CD4-positive, alpha-beta T cell (primary cell): Measurements from ENCODE around the gene PCK2. TPM values are rescaled to one million over a fixed set of nuclear protein-coding genes. Genes with fewer than 3 reads are reported as not detected.

Source experiments
- ATAC-seq: fragments of 200-7000 bp; cut with Tn5 transposase; one replicate; pipeline ENCODE4 v1.10.0; 2022; ENCODE audit warnings: mild to moderate bottlenecking; ENCODE audit not compliant: poor library complexity
- CTCF ChIA-PET: fragments of 350-600 bp; sonication (Branson Sonifier 250); formaldehyde crosslinking; loops from one replicate; lab custom pipeline; 2021; ENCODE audit warnings: antibody characterized with exemption, inconsistent platforms; lab: Charles Lee
- POLR2A ChIA-PET: fragments of 350-600 bp; sonication (Branson Sonifier 250); formaldehyde crosslinking; loops from one replicate; lab custom pipeline; 2021; ENCODE audit warnings: antibody characterized with exemption, inconsistent platforms; lab: Charles Lee
- DNase-seq, 14 experiments: peaks; one replicate each; pipeline ENCODE4 v3.0.0-alpha.2; 2013 to 2020; ENCODE audit warnings: mixed read lengths in 2 of 14
- H3K27ac ChIP-seq, 2 donors: one replicate each; pipeline versions ENCODE4 v1.5.1 to v1.7.0; 2013; ENCODE audit warnings: low read length in 2 of 2, low read depth in 1 of 2, mild to moderate bottlenecking in 1 of 2
- H3K27me3 ChIP-seq, 2 experiments: 1 replicate in 1 of 2; 2 replicates in 1 of 2; pipeline versions ENCODE4 v1.6.1 to v1.7.0; 2013; ENCODE audit warnings: low read length in 2 of 2, control low read depth in 1 of 2, mild to moderate bottlenecking in 1 of 2, moderate library complexity in 1 of 2; ENCODE audit not compliant: insufficient read depth in 2 of 2, control insufficient read depth in 1 of 2
- H3K36me3 ChIP-seq: one replicate; pipeline ENCODE4 v1.6.1; 2013; ENCODE audit warnings: low read length, control low read depth; ENCODE audit not compliant: insufficient read depth
- H3K4me1 ChIP-seq: one replicate; pipeline ENCODE4 v1.6.1; 2013; ENCODE audit warnings: low read length, control low read depth; ENCODE audit not compliant: insufficient read depth
- H3K4me3 ChIP-seq: one replicate; pipeline ENCODE4 v1.5.1; 2013; ENCODE audit warnings: mild to moderate bottlenecking, low read length, moderate library complexity
- H3K9me3 ChIP-seq, 2 experiments: 1 replicate in 1 of 2; 2 replicates in 1 of 2; pipeline versions ENCODE4 v1.6.1 to v1.7.0; 2013; ENCODE audit warnings: low read length in 2 of 2, mild to moderate bottlenecking in 2 of 2, control low read depth in 1 of 2, moderate library complexity in 1 of 2; ENCODE audit not compliant: control insufficient read depth in 1 of 2, insufficient read depth in 1 of 2
- H3K27ac Mint-ChIP-seq: one replicate; pipeline ENCODE4 v1.8.0; 2020; ENCODE audit warnings: mixed read lengths
- H3K27me3 Mint-ChIP-seq: one replicate; pipeline ENCODE4 v1.8.0; 2021; ENCODE audit warnings: mixed read lengths
- H3K36me3 Mint-ChIP-seq: one replicate; pipeline ENCODE4 v1.8.0; 2021; ENCODE audit warnings: low read depth, mixed read lengths
- H3K4me1 Mint-ChIP-seq: one replicate; pipeline ENCODE4 v1.8.0; 2021; ENCODE audit warnings: low read depth, mixed read lengths
- H3K4me3 Mint-ChIP-seq: one replicate; pipeline ENCODE4 v1.8.0; 2020; ENCODE audit warnings: mild to moderate bottlenecking, mixed read lengths
- H3K9me3 Mint-ChIP-seq: one replicate; pipeline ENCODE4 v1.8.0; 2020; ENCODE audit warnings: mixed read lengths
- intact Hi-C, 2 experiments: fragments of 100-400 bp; cut with DNase I in 1 of 2; cut with micrococcal nuclease in 1 of 2; formaldehyde crosslinking; loops; one replicate each; pipeline versions ENCODE4 v1.15.1 to v1.9.0; 2023 to 2025; cut with DNase I, micrococcal nuclease
- total RNA-seq, 174 experiments: library from RNA in 2 of 174; stranded (reverse) in 2 of 174; gene quantifications; one replicate each; pipeline ENCODE4 v1.2.3 and lab custom pipeline; 2021 to 2026
- TF ChIP-seq, protein P1 (sequence below): fragments of 200-600 bp; IDR thresholded peaks from one replicate; pipeline ENCODE4 v1.8.0; 2022; ENCODE audit warnings: antibody characterized with exemption, mild to moderate bottlenecking

The PCK2 gene
- total RNA-seq, 2 experiments from 2014 or later: 5.2 to 7.4 TPM

DNA sequence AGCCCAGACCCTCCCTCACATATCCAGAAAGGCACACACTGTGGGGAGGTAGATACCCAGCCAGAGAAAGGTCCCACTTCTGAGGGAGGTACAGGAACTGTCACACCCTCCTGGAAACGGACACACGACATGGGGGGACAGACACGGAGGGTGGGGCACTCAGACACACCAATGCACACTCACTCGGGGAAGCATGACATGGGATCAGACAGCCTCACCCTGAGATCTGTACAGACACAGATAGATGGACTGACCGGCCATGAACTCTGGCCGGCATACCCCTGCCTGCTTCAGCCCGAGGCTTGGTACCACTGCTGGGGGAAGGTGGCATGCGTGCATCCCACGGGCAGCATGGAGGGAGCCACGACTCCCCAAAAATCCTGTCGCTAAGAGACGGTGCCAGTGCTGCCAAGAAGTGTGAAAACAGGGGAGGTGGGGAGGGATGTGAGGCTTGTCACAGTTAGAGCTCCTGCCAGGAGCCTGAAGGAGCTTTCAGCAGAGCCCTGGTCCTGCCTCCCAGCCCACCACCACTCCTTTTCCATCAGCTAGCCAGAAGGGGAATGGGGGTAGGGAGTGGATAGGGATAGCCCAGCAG is 22.2 kb upstream of the PCK2 start:
- ChIA-PET CTCF (no interaction called here), POLR2A (no interaction called here)
- intact Hi-C loops: no loop called here
- Histone ChIP-seq H3K4me1 (no peaks in the 10 kb centered on the region), H3K27ac (no peak overlapping the region), H3K4me3 (no peak overlapping the region), H3K36me3 (no peaks in the 10 kb centered on the region), H3K9me3 (no peaks in the 10 kb centered on the region), H3K27me3 (no peaks in the 10 kb centered on the region)
- no peak for DNase-seq
- H3K4me3 Mint-ChIP-seq: no peak overlapping the region
- peaks cover 16% of the 10 kb centered on the region for H3K27me3 Mint-ChIP-seq
- no peak for ATAC-seq
- no peaks in the 10 kb centered on the region for H3K9me3 Mint-ChIP-seq
- TF ChIP-seq, protein P1, sequence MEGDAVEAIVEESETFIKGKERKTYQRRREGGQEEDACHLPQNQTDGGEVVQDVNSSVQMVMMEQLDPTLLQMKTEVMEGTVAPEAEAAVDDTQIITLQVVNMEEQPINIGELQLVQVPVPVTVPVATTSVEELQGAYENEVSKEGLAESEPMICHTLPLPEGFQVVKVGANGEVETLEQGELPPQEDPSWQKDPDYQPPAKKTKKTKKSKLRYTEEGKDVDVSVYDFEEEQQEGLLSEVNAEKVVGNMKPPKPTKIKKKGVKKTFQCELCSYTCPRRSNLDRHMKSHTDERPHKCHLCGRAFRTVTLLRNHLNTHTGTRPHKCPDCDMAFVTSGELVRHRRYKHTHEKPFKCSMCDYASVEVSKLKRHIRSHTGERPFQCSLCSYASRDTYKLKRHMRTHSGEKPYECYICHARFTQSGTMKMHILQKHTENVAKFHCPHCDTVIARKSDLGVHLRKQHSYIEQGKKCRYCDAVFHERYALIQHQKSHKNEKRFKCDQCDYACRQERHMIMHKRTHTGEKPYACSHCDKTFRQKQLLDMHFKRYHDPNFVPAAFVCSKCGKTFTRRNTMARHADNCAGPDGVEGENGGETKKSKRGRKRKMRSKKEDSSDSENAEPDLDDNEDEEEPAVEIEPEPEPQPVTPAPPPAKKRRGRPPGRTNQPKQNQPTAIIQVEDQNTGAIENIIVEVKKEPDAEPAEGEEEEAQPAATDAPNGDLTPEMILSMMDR: no peak
- no peaks in the 10 kb centered on the region for H3K36me3 Mint-ChIP-seq
- H3K27ac Mint-ChIP-seq: no peak overlapping the region
- no peaks in the 10 kb centered on the region for H3K4me1 Mint-ChIP-seq

GRCh38 chr14:24072436-24072835 is 21.7 kb upstream of the PCK2 start:
- no peak overlapping the region for H3K4me3 ChIP-seq
- ATAC-seq: no peak
- H3K36me3 ChIP-seq: no peaks in the 10 kb centered on the region
- Mint-ChIP-seq H3K36me3 (no peaks in the 10 kb centered on the region), H3K9me3 (no peaks in the 10 kb centered on the region), H3K4me1 (no peaks in the 10 kb centered on the region), H3K27me3 (peaks cover 16% of the 10 kb centered on the region), H3K27ac (no peak overlapping the region), H3K4me3 (no peak overlapping the region)
- H3K4me1 ChIP-seq: no peaks in the 10 kb centered on the region
- TF ChIP-seq, protein P1: no peak
- POLR2A ChIA-PET: no interaction called here
- H3K27ac ChIP-seq: no peak overlapping the region
- no peaks in the 10 kb centered on the region for H3K27me3 ChIP-seq
- no peaks in the 10 kb centered on the region for H3K9me3 ChIP-seq
- DNase-seq: no peak
- intact Hi-C loops: no loop called here
- CTCF ChIA-PET: no interaction called here

GRCh38 chr14:24072881-24073877 is 20.9 kb upstream of the PCK2 start:
- Mint-ChIP-seq H3K27ac (no peak overlapping the region), H3K27me3 (peaks cover 16% of the 10 kb centered on the region), H3K9me3 (no peaks in the 10 kb centered on the region), H3K36me3 (no peaks in the 10 kb centered on the region), H3K4me1 (no peaks in the 10 kb centered on the region), H3K4me3 (no peak overlapping the region)
- no peaks in the 10 kb centered on the region for H3K36me3 ChIP-seq
- no peaks in the 10 kb centered on the region for H3K9me3 ChIP-seq
- intact Hi-C loops: no loop called here
- no peak overlapping the region for H3K27ac ChIP-seq
- ChIA-PET POLR2A (no interaction called here), CTCF (no interaction called here)
- TF ChIP-seq, protein P1: no peak
- H3K4me3 ChIP-seq: no peak overlapping the region
- ATAC-seq: no peak
- no peaks in the 10 kb centered on the region for H3K4me1 ChIP-seq
- no peak for DNase-seq
- no peaks in the 10 kb centered on the region for H3K27me3 ChIP-seq
